Liver (tissue), 9 donors: ENCODE results near the gene TVP23A. TPM values are rescaled to one million over a fixed set of nuclear protein-coding genes. Genes with fewer than 3 reads are reported as not detected.

ENCODE experiments used
- DNase-seq: peaks from one replicate; pipeline ENCODE4 v3.0.0-alpha.2; 2017; ENCODE audit warnings: low spot score
- H3K27ac ChIP-seq, 2 donors: one replicate each; pipeline ENCODE4 v1.7.0; 2013; ENCODE audit warnings: inconsistent platforms in 2 of 2, low read length in 2 of 2, control low read depth in 1 of 2, low read depth in 1 of 2, mild to moderate bottlenecking in 1 of 2
- H3K27me3 ChIP-seq, 4 donors: one replicate each; pipeline versions ENCODE4 v1.6.1 to v1.7.0; 2013; ENCODE audit warnings: low read length in 3 of 4, inconsistent platforms in 1 of 4, mild to moderate bottlenecking in 1 of 4, moderate library complexity in 1 of 4; ENCODE audit not compliant: control insufficient read depth in 4 of 4, insufficient read depth in 4 of 4
- H3K36me3 ChIP-seq, 4 donors: one replicate each; pipeline versions ENCODE4 v1.6.1 to v1.7.0; 2013; ENCODE audit warnings: low read length in 3 of 4, mild to moderate bottlenecking in 3 of 4, low read depth in 1 of 4, moderate library complexity in 1 of 4; ENCODE audit not compliant: control insufficient read depth in 4 of 4, insufficient read depth in 3 of 4
- H3K4me1 ChIP-seq, 4 donors: one replicate each; pipeline versions ENCODE4 v1.6.1 to v1.7.0; 2013; ENCODE audit warnings: low read length in 3 of 4, mild to moderate bottlenecking in 3 of 4, moderate library complexity in 1 of 4; ENCODE audit not compliant: control insufficient read depth in 4 of 4, insufficient read depth in 4 of 4
- H3K4me3 ChIP-seq, 3 donors: one replicate each; pipeline versions ENCODE4 v1.6.1 to v1.7.0; 2013; ENCODE audit warnings: low read length in 3 of 3, control low read depth in 1 of 3, low read depth in 1 of 3, mild to moderate bottlenecking in 1 of 3
- H3K9ac ChIP-seq, 2 donors: one replicate each; pipeline ENCODE4 v1.7.0; 2013; ENCODE audit warnings: low read length in 2 of 2, mild to moderate bottlenecking in 2 of 2, moderate library complexity in 2 of 2, control low read depth in 1 of 2, low read depth in 1 of 2
- H3K9me3 ChIP-seq, 4 donors: one replicate each; pipeline versions ENCODE4 v1.6.1 to v1.7.0; 2013; ENCODE audit warnings: low read length in 3 of 4; ENCODE audit not compliant: control insufficient read depth in 4 of 4
- ATF3 ChIP-seq: IDR thresholded peaks from 2 replicates; pipeline ENCODE4 v1.6.1; 2016; ENCODE audit warnings: antibody characterized with exemption
- EGR1 ChIP-seq, 2 donors: IDR thresholded peaks; 2 replicates each; pipeline ENCODE4 v1.6.1; 2016 to 2018; ENCODE audit warnings: antibody characterized with exemption in 2 of 2, low read depth in 2 of 2
- FOXA1 ChIP-seq: IDR thresholded peaks from 2 replicates; pipeline ENCODE4 v1.6.1; 2016; ENCODE audit warnings: antibody characterized with exemption
- FOXA2 ChIP-seq: IDR thresholded peaks from 2 replicates; pipeline ENCODE4 v1.6.1; 2016; ENCODE audit warnings: antibody characterized with exemption
- GABPA ChIP-seq, 2 donors: IDR thresholded peaks in 1 of 2; conservative IDR thresholded peaks in 1 of 2; 2 replicates each; pipeline ENCODE4 v1.6.1; 2016; ENCODE audit warnings: antibody characterized with exemption in 2 of 2, mild to moderate bottlenecking in 1 of 2, moderate library complexity in 1 of 2
- HNF4A ChIP-seq, 2 donors: conservative IDR thresholded peaks; 2 replicates each; pipeline ENCODE4 v1.6.1; 2016; ENCODE audit warnings: antibody characterized with exemption in 2 of 2, mild to moderate bottlenecking in 2 of 2
- HNF4G ChIP-seq: IDR thresholded peaks from 2 replicates; pipeline ENCODE4 v1.6.1; 2016; ENCODE audit warnings: antibody characterized with exemption
- JUND ChIP-seq, 2 donors: IDR thresholded peaks; 2 replicates each; pipeline ENCODE4 v1.6.1; 2016; ENCODE audit warnings: antibody characterized with exemption in 2 of 2
- NR2F2 ChIP-seq: IDR thresholded peaks from 2 replicates; pipeline ENCODE4 v1.6.1; 2016; ENCODE audit warnings: antibody characterized with exemption
- RAD21 ChIP-seq, 2 donors: IDR thresholded peaks; 2 replicates each; pipeline ENCODE4 v1.6.1; 2016; ENCODE audit warnings: antibody characterized with exemption in 2 of 2, mild to moderate bottlenecking in 2 of 2
- RXRA ChIP-seq, 2 donors: IDR thresholded peaks; 2 replicates each; pipeline ENCODE4 v1.6.1; 2017 to 2018; ENCODE audit warnings: antibody characterized with exemption in 2 of 2, mild to moderate bottlenecking in 1 of 2
- SP1 ChIP-seq: IDR thresholded peaks from 2 replicates; pipeline ENCODE4 v1.6.1; 2018; ENCODE audit warnings: antibody characterized with exemption, mild to moderate bottlenecking
- TAF1 ChIP-seq: conservative IDR thresholded peaks from 2 replicates; pipeline ENCODE4 v1.6.1; 2016; ENCODE audit warnings: antibody characterized with exemption, mild to moderate bottlenecking
- YY1 ChIP-seq: IDR thresholded peaks from 2 replicates; pipeline ENCODE4 v1.6.1; 2016; ENCODE audit warnings: antibody characterized with exemption, mild to moderate bottlenecking
- WGBS: extraction: QIAGEN DNeasy Blood & Tissue Kit; methylation state at CpG from one replicate; pipeline ENCODE4 v1.1.7; 2013; 5-methylcytosine and 5-hydroxymethylcytosine counted together
- polyA plus RNA-seq, 2 donors: library from polyadenylated mRNA; stranded (reverse) in 1 of 2; unstranded in 1 of 2; fragments of 200-250 nt in 1 of 2; fragments of >200 nt in 1 of 2; fragmentation: Nextera tagmentation in 1 of 2; extraction: Ambion mirVana in 1 of 2; gene quantifications; one replicate each; pipeline versions ENCODE4 v1.2.1 to v1.2.3, GENCODE V29; 2013 to 2015
- total RNA-seq, 2 donors: library from RNA; depleted of rRNA; stranded (reverse); fragments of >200 nt; gene quantifications; one replicate each; pipeline ENCODE4 v1.2.3, GENCODE V29; 2014
- TF ChIP-seq, protein P1 (sequence below): IDR thresholded peaks from 2 replicates; pipeline ENCODE4 v1.6.1; 2016; ENCODE audit warnings: antibody characterized with exemption
- TF ChIP-seq, protein P2 (sequence below): fragments of 150-350 bp; IDR thresholded peaks from 2 replicates; pipeline ENCODE4 v1.5.1; 2017; ENCODE audit warnings: improper control_type of control experiment, low read depth, low read length; ENCODE audit not compliant: missing input control
- TF ChIP-seq, protein P3 (sequence below): IDR thresholded peaks from 2 replicates; pipeline ENCODE4 v1.6.1; 2016; ENCODE audit warnings: antibody characterized with exemption, mild to moderate bottlenecking
- TF ChIP-seq, protein P4 (sequence below): IDR thresholded peaks from 2 replicates; pipeline ENCODE4 v1.6.1; 2016; ENCODE audit warnings: antibody characterized with exemption
- donor health status: healthy.
- donor health status: healthy.
- donor health status: healthy.
- donor health status: healthy.
- donor health status: healthy.

Gene TVP23A
- total and polyA plus RNA-seq, 4 donors = 0.09 to 0.32 (median 0.09) TPM; not detected in 1

DNA sequence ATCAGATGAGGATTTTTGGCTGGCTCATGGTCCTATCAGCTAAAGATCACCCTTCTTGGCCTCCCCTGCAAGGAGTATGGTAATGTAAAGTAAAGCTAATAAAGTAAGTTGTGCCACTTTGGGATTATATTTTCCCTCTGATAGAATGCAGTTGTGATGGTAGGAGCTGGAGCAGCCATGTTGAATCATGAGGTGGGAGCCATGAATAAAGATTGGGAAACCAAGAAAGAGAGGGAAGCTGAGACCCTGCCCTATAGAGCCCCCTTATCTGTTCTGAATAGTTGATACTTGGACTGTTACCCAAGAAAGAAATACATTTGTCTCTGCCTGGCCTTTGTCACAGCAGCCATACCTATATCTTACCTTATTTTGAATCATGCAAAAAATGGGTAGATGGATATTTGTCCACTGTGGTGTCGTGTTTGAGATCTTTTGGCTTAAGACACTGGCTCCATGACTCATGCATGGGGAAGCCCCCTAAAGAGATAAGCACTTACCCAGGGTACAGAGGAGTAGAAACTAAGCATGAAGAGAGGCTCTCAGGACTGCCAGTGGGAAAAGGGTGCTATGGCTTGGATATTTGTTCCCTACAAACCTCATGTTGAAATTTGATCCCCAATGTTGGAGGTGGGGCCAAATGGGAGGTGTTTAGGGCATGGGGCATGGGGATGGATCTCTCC, 17.7 kb upstream of the TVP23A start:
- Histone ChIP-seq H3K4me3 (no peak overlapping the region), H3K36me3 (no peaks in the 10 kb centered on the region), H3K9me3 (no peaks in the 10 kb centered on the region), H3K9ac (no peak overlapping the region), H3K27ac (no peak overlapping the region), H3K4me1 (peaks cover 0 to 6% (median 0%) of the 10 kb centered on the region in 4 donors), H3K27me3 (no peaks in the 10 kb centered on the region)
- no peak for TF ChIP-seq NR2F2
- TF ChIP-seq, protein P1, sequence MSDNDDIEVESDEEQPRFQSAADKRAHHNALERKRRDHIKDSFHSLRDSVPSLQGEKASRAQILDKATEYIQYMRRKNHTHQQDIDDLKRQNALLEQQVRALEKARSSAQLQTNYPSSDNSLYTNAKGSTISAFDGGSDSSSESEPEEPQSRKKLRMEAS = no peak
- TF ChIP-seq, protein P2, sequence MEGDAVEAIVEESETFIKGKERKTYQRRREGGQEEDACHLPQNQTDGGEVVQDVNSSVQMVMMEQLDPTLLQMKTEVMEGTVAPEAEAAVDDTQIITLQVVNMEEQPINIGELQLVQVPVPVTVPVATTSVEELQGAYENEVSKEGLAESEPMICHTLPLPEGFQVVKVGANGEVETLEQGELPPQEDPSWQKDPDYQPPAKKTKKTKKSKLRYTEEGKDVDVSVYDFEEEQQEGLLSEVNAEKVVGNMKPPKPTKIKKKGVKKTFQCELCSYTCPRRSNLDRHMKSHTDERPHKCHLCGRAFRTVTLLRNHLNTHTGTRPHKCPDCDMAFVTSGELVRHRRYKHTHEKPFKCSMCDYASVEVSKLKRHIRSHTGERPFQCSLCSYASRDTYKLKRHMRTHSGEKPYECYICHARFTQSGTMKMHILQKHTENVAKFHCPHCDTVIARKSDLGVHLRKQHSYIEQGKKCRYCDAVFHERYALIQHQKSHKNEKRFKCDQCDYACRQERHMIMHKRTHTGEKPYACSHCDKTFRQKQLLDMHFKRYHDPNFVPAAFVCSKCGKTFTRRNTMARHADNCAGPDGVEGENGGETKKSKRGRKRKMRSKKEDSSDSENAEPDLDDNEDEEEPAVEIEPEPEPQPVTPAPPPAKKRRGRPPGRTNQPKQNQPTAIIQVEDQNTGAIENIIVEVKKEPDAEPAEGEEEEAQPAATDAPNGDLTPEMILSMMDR = no peak
- TF ChIP-seq, protein P3, sequence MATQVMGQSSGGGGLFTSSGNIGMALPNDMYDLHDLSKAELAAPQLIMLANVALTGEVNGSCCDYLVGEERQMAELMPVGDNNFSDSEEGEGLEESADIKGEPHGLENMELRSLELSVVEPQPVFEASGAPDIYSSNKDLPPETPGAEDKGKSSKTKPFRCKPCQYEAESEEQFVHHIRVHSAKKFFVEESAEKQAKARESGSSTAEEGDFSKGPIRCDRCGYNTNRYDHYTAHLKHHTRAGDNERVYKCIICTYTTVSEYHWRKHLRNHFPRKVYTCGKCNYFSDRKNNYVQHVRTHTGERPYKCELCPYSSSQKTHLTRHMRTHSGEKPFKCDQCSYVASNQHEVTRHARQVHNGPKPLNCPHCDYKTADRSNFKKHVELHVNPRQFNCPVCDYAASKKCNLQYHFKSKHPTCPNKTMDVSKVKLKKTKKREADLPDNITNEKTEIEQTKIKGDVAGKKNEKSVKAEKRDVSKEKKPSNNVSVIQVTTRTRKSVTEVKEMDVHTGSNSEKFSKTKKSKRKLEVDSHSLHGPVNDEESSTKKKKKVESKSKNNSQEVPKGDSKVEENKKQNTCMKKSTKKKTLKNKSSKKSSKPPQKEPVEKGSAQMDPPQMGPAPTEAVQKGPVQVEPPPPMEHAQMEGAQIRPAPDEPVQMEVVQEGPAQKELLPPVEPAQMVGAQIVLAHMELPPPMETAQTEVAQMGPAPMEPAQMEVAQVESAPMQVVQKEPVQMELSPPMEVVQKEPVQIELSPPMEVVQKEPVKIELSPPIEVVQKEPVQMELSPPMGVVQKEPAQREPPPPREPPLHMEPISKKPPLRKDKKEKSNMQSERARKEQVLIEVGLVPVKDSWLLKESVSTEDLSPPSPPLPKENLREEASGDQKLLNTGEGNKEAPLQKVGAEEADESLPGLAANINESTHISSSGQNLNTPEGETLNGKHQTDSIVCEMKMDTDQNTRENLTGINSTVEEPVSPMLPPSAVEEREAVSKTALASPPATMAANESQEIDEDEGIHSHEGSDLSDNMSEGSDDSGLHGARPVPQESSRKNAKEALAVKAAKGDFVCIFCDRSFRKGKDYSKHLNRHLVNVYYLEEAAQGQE = no peak
- TF ChIP-seq, protein P4, sequence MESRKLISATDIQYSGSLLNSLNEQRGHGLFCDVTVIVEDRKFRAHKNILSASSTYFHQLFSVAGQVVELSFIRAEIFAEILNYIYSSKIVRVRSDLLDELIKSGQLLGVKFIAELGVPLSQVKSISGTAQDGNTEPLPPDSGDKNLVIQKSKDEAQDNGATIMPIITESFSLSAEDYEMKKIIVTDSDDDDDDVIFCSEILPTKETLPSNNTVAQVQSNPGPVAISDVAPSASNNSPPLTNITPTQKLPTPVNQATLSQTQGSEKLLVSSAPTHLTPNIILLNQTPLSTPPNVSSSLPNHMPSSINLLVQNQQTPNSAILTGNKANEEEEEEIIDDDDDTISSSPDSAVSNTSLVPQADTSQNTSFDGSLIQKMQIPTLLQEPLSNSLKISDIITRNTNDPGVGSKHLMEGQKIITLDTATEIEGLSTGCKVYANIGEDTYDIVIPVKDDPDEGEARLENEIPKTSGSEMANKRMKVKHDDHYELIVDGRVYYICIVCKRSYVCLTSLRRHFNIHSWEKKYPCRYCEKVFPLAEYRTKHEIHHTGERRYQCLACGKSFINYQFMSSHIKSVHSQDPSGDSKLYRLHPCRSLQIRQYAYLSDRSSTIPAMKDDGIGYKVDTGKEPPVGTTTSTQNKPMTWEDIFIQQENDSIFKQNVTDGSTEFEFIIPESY = no peak
- no peak for TF ChIP-seq EGR1 (IDR thresholded peaks at IDR 0.05; ENCODE audit: low read depth in 2 of 2)
- TF ChIP-seq FOXA2 = no peak
- no peak for TF ChIP-seq TAF1
- TF ChIP-seq RXRA (IDR thresholded peaks at IDR 0.05) = no peak
- no peak for TF ChIP-seq RAD21 (IDR thresholded peaks at IDR 0.05)
- DNase-seq = no peak
- WGBS = 90% methylated on average over 1 of the region's 1 CpG

GRCh38 chr16:10835281-10835931, 16.8 kb upstream of the TVP23A start:
- DNase-seq = no peak
- TF ChIP-seq RXRA (IDR thresholded peaks at IDR 0.05) (no peak), FOXA1 (no peak), GABPA (IDR thresholded peaks at IDR 0.05 in 1 of 2, conservative IDR thresholded peaks at IDR 0.05 in 1 of 2) (no peak), ATF3 (no peak), JUND (IDR thresholded peaks at IDR 0.05) (no peak), SP1 (no peak), HNF4G (no peak), HNF4A (conservative IDR thresholded peaks at IDR 0.05) (no peak), YY1 (no peak)
- TF ChIP-seq, protein P2 = no peak
- TF ChIP-seq, protein P4 = no peak
- TF ChIP-seq, protein P1 = no peak

More at GRCh38 chr16:10835281-10835931, 16.8 kb upstream of the TVP23A start:
- H3K27me3 ChIP-seq = no peaks in the 10 kb centered on the region
- H3K4me3 ChIP-seq = no peak overlapping the region
- H3K36me3 ChIP-seq = no peaks in the 10 kb centered on the region
- H3K9me3 ChIP-seq = no peaks in the 10 kb centered on the region
- WGBS = 91% methylated on average over 7 of the region's 7 CpGs
- no peak overlapping the region for H3K9ac ChIP-seq
- H3K4me1 ChIP-seq = peaks cover 0 to 6% (median 0%) of the 10 kb centered on the region in 4 donors
- no peak overlapping the region for H3K27ac ChIP-seq
